GM19238 (cell line): ENCODE measurements around the gene KIAA0930.
A peak's percentile ranks its signal among the peaks of the same experiment; 100 is the strongest.
"Not testable (repeated sequence)": the region's sequence is repeated elsewhere in the genome, so short reads cannot be mapped to it uniquely, and the experiment has no call there.

Source experiments
- DNase-seq: peaks from one replicate; pipeline ENCODE4 v3.0.0; 2011; ENCODE audit warnings: low spot score; ENCODE audit not compliant: insufficient read length

The KIAA0930 gene

DNA sequence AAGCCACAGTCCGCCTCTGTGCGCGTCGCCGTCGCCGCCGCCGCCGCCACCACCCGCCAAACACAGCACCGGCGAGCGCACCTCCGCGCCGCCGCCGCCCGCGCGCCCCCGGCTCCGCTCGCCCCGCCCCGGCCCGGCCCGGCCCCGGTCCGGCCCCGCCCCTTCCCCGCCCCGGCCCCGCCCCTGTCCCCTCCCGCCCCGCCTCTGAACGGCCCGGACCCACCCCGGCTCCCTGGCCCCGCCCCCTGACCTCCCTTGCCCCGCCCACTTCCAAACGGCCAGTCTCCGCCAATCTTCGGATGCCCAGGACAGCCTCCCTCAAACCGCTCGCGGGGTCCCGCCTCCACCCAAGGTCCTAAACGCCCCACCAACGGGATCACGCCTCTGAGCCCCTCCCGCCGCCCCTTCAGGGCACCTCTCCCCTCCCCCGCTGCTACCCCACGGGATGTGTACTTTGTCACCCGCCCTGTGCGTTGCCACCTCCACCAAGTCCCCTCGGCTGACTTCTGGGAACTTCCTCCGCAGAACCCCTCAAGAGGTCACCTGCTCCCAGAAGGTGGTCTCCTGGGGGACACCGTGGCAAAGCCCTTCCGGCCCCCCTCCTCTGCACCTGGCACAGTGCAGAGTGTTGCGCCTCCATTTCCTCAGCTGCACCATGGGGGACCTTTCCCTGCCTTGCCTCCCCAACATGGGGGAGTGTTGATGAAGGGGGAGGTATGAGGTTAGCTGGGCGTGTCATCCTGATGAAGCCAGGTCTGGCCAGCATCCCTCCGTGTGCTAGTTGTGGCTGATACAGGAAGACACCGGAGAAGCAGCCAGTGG, at the start of gene KIAA0930:
Gene KIAA0930, minus strand, starts transcription at position 85 of the 822 bp plus-strand sequence. CDS start 191 bp downstream, outside the sequence.
- DNase-seq, result peak; percentile 90

DNA sequence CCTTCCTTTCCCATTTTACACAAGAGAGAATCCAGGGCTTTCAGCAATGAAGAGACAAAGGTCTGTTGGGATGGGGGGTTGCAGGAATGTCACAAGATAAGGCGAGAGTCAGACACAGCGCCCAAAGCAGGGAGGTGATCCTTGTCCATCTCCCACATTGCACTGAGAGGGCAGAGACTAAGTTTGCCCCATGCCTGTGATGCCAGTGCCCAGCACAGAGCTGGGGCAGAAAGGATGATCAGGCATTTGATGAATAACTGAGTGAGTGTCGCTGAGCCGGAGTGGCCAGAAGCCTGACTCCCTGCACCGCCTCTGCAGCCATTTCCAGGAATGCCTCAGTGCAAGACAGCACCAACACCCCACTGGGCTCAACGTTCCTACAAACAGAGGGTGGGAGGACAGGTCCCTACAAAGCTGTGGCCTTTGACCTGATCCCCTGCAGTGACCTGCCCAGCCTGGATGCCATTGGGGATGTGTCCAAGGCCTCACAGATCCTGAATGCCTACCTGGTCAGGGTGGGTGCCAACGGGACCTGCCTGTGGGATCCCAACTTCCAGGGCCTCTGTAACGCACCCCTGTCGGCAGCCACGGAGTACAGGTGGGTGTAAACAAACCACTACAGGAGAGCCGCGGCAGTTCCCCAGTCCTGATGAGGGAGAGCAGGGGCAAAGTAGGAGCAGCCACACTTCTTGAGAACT, 46.3 kb upstream of the KIAA0930 start:
- DNase-seq, result no peak

DNA sequence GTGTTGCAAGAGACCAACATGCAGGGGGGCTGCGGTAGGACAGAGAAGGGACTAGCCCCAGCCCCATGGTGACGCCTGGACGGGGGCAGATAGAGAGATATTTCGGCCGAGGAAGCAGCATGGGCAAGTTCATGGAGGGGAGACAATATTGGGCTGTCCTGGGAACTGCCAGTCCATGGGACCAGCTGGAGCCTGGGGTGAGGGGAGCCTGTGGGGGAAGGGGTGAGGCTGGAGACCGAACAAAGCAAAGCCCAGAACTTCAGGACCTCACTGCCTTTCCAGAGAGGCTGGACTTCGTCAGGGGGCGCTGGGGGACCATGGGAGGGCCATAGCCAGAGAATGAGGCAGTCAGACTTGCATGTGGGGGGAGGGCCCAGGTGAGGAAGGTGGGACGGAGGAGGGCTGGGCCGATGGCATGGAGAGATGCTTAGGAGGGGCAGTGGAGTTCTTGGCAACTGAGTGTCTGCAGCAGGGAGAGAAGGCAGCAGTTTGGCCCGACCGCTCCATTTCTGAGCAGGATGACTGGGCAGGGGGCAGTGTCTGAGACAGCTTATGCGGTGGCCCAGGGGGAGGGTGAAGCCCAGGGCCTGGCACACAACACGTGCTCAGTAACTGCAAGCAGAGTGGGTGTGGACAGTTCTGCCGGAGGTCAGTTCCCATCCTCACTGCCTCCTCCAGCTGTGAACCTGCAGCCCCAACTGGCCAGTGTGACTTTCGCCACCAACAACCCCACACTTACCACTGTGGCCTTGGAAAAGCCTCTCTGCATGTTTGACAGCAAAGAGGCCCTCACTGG, 44.8 kb upstream of the KIAA0930 start:
- DNase-seq, result no peak

DNA sequence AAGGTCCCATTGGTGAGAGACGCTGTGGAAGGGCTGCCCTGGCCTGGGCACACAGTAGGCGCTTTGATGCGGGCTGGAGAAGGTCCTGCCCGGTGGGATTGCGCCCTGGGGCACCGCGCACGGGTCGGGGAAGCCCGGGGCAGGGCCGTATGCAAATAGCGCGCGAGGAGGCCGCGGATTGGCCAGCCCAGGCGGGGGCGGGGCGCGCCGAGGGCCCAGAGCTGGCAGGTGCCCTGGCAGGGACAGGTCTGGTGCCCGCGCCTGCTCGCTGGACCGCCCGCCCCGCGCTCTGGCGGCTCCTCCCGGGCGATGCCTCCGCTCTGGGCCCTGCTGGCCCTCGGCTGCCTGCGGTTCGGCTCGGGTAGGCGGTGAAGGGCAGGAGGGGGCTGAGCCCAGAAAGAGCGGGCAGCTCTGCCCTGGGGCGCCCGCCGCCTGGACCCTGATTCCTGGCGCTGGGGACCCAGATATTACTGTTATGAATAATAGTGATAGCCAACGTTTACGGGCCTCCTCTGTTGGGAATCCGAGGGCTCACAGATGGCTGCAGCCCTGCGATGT, 44.1 kb upstream of the KIAA0930 start, which contains the start of gene UPK3A:
Gene UPK3A, plus strand, starts transcription at position 245 of the 558 bp plus-strand sequence. Its CDS starts 65 bp downstream, at position 310.
- DNase-seq, result no peak

DNA sequence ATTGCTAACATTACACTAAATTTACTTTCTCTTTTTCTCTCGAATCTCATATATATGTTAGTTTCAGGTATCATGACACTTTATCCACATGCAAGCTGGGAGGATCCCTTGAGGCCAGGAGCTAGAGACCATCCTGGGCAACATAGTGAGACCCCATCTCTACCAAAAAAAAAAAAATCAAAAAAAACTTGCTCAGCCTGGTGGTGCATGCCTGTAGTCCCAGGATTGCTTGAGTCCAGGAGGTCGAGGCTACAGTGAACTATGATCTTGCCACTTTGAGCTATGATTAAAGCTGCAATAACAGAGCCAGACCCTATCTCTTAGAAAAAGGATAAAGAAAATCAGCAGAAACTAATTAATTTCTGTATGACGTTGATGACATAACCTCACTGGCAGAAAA, 40.3 kb upstream of the KIAA0930 start:
- no peak for DNase-seq

DNA sequence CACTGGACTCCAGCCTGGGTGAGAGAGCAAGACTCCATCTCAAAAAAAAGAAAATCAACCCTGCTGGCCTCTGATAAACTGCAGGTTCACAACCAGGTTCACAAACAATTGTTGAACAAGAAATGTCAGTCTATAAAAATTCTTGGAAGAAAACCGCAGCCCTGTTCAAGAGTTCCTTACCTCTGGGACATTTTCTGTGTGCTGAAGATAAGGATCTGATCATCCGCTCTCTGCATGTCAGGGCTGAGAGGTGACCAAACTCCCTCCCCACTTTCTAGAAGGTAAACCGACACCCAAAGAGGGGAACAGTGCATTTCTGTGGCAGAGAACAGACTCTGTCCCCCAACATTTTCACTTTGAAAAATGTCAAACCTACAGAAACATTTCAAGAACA, 39.9 kb upstream of the KIAA0930 start:
- no peak for DNase-seq

DNA sequence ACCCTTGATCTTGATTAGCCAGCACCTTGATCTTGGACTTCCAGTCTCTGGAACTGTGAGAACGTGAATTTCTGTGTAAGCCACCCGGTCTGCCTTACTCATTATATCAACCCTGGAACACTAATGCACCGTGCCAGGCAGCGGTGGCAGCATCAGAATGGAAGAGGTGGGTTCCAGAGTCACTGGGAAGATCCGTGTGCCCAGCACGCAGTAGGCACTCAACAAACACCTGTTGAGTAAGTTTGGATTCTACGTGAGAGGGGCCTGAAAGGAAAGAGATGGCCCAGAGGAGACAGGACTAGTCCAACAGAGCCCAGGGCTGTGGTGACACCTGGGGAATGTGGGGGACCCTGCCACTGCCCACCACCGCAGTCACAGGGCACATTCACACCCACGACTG, 37.4 kb upstream of the KIAA0930 start:
- DNase-seq, result no peak

DNA sequence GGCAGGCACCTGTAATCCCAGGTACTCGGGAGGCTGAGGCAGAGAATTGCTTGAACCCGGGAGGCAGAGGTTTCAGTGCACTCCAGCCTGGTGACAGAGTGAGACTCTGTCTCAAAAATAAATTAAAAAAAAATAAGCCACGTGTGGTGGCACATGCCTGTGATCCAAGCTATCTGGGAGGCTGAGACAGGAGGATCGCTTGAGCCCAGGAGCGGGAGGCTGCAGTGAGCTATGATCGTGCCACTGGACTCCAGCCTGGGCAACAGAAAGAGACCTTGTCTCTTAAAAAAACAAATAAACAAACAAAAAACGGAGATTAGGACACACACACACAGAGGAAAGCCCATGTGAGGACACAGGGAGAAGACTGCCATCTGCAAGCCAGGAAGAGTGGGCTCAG, 37.0 kb upstream of the KIAA0930 start:
- DNase-seq, result not testable (repeated sequence)

DNA sequence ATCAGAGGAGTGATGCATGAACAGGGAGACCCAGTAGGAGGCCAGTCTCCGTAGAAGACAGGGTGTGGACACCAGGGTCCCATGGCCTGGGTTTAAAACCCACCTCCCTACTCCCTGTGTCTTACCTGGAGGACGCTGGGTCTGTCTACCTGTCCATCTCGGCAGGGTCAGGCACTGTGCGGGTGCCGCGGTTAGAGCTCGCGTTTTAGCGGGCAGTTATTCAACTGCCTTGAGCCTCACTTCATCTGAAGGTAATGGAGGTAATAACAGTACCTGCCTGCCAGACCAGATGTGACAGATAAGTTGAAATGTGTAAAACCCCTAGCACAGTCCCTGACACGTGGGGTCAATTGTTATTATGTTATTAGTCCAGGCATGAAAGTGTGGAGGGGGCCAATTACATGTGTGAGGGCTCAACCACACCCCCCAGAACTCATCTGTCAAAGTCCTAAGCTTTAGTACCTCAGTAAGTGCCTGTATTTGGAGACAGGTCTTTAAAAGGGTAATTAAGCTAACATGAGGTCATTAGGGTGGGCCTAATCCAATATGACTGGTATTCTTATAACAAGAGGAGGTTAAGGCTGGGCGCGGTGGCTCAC, 35.9 kb upstream of the KIAA0930 start:
- no peak for DNase-seq

DNA sequence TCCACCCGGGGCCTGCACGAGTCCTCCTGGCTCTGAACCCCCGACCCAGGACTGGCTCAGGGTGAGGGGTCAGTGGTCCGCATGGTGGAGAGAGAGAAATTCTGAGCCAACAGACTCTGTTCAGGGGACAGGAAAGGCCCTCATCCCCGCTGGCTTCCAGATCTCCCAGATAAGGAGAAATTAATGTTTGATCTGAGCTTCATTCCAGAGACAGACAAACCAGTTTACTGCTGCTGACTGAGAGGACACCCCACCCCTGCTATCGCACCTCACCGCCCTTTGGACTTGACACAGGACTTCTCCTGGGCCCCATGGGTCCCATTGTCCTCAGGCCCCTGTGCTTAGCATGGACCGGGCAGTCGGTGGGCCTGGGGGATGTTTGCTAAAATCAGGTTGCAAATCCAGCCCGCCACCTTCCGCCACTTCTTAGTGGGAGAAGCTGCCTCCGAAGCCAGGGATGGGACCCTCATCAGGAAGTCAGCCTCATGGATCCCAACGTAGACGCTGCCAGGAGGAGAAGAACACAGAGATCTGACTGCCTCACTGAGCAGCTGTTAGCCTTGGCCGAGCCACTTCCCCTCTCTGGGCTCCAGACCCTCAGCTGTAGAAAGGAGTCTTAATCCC, 32.9 kb upstream of the KIAA0930 start:
- DNase-seq, result no peak

DNA sequence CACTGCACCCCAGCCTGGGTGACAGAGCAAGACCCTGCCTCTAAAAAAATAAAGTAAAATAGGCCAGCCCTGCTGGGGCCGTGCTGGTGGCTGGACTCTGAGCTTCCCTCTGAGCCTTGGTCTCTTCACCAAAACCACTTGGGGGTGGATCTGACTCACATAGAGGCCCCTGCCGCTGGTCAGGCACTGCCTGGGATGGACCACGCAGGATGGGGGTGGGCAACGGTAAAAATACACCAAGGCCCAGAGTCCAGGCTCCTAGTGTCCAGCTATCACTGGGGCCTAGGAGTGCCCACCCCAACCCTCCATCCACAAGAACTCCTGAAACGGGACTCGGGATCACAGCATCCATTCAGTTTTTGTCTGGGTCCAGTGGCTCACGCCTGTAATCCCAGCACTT, 31.8 kb upstream of the KIAA0930 start:
- no peak for DNase-seq

DNA sequence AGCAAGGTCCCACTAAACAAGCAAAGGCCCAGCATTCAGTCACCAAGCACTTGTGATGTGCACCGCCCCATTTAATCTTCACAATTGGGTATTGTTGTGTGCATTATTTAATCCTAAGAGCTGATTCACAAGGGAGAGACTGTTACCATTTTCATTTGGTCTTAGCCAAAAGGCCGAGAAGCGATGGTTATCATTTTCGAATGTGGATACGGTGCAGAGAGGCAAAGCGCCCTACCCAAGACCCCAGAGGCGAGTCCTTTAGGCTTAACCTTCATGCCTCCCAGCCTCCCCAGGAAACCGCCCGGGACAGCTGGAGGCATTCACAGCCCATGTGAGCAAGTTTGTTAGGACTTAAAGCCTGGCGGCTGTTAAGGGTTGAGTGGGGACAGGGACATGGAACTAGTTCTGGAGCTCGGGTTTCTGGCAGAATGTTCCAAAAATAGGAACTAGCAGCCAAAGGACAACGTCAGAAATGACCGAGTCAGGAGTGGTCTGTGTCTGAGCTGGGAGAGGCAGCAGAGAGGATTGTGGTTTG, 31.0 kb upstream of the KIAA0930 start:
- no peak for DNase-seq

DNA sequence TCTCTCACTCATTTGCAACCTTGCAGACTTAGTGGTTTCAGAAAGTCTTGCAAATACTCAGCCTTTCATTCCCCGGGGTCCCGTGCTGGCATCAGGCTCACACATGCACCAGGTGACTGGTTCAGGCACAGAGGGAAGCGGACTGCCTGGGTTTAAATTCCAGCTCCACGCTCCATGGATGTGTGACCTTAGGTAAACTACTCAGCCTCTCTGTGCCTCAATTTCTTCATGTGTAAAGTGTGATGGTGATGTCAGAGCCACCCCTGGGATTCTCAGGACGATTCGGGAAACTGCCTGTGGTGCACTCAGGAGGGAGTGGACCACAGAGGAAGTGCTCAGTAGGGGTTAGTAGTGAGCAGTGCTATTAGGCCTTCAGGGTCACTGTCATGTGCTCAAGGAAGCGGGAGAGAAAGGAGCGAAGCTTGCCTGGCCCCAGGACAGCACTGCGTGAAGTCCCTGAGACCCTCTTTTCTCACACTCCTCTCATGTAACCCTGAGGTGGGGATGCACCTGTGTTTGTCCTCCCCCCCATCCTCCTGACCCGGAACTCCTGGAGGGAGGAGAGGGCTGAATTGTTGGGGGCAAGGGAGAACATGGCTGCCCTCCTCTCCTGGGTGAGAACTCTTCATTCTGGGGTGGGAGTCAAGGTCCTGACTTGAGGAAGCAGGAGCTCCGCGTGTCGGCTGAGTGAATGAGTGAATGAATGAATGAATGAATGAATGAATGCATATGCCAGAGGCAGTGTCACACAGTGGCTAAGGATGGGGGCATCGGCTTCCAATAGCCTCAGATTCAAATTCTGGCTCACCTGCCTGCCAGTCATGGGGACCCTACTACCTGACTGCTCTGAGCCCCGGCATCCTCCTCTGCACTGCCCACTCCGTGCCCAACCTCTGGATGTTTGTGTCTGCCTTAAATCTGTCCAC, 29.7 kb upstream of the KIAA0930 start:
- DNase-seq, result no peak

DNA sequence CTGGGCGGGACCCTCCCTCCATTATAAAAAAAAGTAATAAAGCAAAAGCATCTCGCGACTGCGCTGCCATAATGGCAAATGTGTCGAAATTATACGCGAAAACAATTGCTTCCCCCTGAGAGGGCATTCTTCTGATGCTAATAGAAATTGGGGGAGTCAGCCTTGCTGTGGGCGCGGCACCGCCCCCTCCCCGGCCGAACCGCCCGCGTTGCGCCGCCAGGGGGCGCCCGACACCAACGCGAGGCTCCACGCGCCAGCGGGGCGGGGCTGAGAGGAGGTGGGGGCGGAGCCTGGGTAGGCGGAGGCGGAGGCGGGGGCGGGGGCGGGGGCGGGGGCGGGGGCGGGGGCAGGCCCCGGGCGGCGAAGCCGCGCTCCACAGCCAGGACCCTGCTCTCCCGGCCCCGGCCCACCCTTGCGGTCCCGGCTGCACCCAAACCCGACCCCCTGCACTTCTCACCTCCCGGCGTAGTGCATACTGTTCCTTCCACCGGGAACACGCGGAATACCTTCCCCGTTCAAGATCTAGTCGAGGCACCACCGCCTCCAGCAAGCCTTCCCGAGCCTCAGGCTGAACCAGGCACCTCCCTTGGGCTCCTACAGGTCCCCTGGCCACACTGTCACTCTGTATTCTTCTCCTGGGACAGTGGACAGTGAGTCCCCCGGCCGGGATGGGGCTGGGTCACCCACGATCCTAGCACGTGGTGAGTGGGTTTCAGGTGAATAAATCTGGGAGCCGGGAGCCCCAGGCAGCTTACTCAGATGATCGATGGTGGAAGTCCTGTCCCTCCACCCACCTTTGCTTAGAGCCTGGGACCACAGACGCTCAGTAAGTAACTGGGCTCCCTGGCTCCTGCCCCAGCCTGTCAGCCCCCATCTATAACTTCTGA, 28.5 kb upstream of the KIAA0930 start:
- DNase-seq, result peak; percentile 74

DNA sequence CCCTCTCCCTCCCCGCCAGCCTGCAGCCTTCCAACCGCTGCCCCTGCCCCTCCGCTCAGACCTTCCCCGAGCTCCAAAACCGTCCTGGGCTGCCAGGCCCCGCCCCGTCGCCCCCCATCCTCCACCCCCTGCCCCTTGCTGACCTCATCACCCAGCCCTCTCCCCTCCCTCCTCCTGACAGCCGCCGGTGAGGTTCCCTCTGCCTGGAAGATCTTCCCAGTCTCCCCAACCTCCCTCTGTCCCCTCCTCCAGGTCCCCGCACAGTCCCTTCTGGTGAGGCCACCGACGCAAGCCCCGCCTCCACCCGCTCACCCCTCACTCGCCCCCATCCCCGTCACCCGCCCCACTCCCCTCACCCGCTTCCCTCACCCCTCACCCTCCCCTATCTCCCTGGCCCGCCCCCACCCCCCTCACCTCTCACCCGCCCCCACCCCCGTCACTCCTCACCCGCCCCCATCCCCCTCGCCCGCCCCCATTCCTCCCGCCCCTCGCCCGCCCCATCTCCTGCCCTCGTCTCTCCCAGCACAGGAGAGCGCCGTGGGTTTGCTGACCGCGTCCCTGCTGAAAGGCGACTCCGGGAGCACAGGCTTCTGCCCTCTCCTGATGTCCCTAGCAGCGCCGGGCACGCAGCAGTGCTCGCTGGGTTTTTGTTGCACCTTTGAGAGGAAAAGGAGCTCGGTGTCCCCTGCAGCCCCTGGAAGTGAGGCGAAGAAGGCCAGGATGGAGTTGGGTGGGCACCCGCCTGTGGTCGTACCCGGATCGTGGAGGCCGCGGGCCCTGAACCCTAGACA, 27.7 kb upstream of the KIAA0930 start:
- no peak for DNase-seq

DNA sequence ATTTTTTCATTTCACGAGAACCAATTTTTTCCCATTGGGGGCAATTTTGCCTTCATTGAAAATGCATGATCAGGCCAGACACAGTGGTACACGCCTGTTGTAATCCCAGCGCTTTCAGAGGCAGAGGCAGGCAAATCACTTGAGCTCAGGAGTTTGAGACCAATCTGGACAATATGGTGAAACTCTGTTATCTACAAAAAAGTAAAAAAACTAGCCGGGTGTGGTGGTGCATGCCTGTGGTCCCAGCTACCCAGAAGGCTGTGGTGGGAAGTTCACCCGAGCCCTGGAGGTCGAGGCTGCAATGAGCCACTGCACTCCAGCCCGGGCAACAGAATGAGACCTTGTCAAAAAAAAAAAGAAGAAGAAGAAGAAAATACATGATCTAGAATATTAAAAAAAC, 24.8 kb upstream of the KIAA0930 start:
- no peak for DNase-seq

DNA sequence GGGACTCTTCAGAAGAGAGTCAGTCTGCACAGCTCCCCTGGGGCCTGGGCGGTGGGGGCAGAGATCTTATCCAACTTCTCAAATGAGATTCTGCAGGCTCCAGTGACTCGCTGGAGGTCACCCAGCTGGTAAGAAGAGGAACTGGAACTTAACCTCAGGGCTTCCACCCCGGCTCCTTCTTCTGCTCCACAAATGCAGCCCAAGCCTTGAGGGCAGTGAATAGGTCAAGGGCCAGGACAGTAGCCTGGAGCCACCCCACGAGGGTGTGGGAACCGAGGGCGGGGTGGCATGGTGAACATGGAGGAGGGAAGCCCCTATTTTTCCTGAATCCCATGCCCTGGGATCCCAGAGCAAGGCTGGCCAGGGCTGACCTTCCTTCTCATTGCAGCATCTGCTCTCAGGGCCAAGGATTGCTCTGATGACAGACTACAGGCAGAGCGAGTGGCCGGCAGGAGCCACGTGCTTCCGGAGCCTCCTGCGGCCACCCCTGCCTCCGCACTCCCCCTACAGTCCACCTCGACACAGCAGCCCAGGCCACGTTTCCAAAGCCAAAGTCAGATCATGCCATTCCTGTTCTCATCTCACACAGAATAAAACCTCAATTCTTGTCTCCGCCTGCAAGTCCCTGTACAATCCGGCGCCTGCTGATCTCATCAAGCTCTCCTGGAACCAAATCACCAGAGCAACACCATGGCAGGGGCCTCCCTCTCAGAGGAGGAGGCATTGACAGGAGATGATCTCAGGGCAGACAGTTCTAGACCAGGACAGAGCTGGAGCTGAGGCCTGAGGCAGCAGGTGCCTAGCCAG, 23.0 kb upstream of the KIAA0930 start:
- peak; percentile 82 for DNase-seq
